GM12874 (cell line): ENCODE data around the gene S100A6.

Experiments used
- CTCF ChIP-seq: IDR thresholded peaks from 2 replicates; pipeline ENCODE4 v1.5.1; 2011; ENCODE audit warnings: low read depth, mild to moderate bottlenecking, control low read depth, low read length, moderate library complexity; ENCODE audit not compliant: insufficient read depth

The S100A6 gene

GRCh38 chr1:153560241-153560640, 24.4 kb upstream of the S100A6 start:
- TF ChIP-seq CTCF: no peak

GRCh38 chr1:153557877-153558276, 22.1 kb upstream of the S100A6 start:
- TF ChIP-seq CTCF: no peak

- no peak for TF ChIP-seq CTCF
These were observed 20.6 kb upstream of the S100A6 start for GRCh38 chr1:153556348-153556747.

GRCh38 chr1:153553830-153554541, 18.2 kb upstream of the S100A6 start:
- TF ChIP-seq CTCF: no peak

- TF ChIP-seq CTCF: no peak
These were observed 17.3 kb upstream of the S100A6 start for GRCh38 chr1:153553096-153553495.

GRCh38 chr1:153552335-153552734, 16.5 kb upstream of the S100A6 start:
- no peak for TF ChIP-seq CTCF

GRCh38 chr1:153550827-153551500, 15.2 kb upstream of the S100A6 start:
- no peak for TF ChIP-seq CTCF
